Mesenchymal stem cell (in vitro differentiated cells and primary cell): Measurements from ENCODE around the gene FAM222B.

Experiments used
- DNase-seq: peaks from one replicate; pipeline ENCODE4 v3.0.0-alpha.2; 2013
- H2AFZ ChIP-seq: one replicate; pipeline ENCODE4 v1.6.1; 2013; ENCODE audit warnings: low read depth, mild to moderate bottlenecking, control low read depth, inconsistent platforms, low read length, moderate library complexity
- H2AK5ac ChIP-seq: 2 replicates; pipeline ENCODE4 v1.6.1; 2013; ENCODE audit warnings: low read length, moderate library complexity, mild to moderate bottlenecking, inconsistent platforms; ENCODE audit not compliant: severe bottlenecking
- H2BK120ac ChIP-seq: one replicate; pipeline ENCODE4 v1.6.1; 2013; ENCODE audit warnings: low read depth, mild to moderate bottlenecking, inconsistent platforms, low read length, moderate library complexity
- H2BK12ac ChIP-seq, 2 experiments: one replicate each; pipeline ENCODE4 v1.6.1; 2013; ENCODE audit warnings: inconsistent platforms in 2 of 2, low read length in 2 of 2, mild to moderate bottlenecking in 2 of 2, moderate library complexity in 2 of 2, control low read depth in 1 of 2
- H2BK15ac ChIP-seq: one replicate; pipeline ENCODE4 v1.6.1; 2013; ENCODE audit warnings: mild to moderate bottlenecking, low read depth, inconsistent platforms; ENCODE audit not compliant: poor library complexity, severe bottlenecking
- H2BK5ac ChIP-seq: 2 replicates; pipeline ENCODE4 v1.6.1; 2013; ENCODE audit warnings: low read depth, mild to moderate bottlenecking, low read length, control low read depth, inconsistent platforms; ENCODE audit not compliant: poor library complexity, severe bottlenecking
- H3K14ac ChIP-seq, 2 experiments: one replicate each; pipeline ENCODE4 v1.6.1; 2013; ENCODE audit warnings: inconsistent platforms in 2 of 2, low read length in 2 of 2, control low read depth in 1 of 2, mild to moderate bottlenecking in 1 of 2, moderate library complexity in 1 of 2
- H3K18ac ChIP-seq, 2 experiments: one replicate each; pipeline ENCODE4 v1.6.1; 2013; ENCODE audit warnings: inconsistent platforms in 2 of 2, low read length in 2 of 2, control low read depth in 1 of 2, low read depth in 1 of 2, mild to moderate bottlenecking in 1 of 2
- H3K23ac ChIP-seq, 2 experiments: one replicate each; pipeline ENCODE4 v1.6.1; 2013; ENCODE audit warnings: inconsistent platforms in 2 of 2, low read length in 2 of 2, mild to moderate bottlenecking in 2 of 2, moderate library complexity in 2 of 2, control low read depth in 1 of 2
- H3K27ac ChIP-seq: 2 replicates; pipeline ENCODE4 v1.5.1; 2013; ENCODE audit warnings: mild to moderate bottlenecking, moderate library complexity, low read length, control low read depth, inconsistent platforms; ENCODE audit not compliant: poor library complexity, severe bottlenecking
- H3K27me3 ChIP-seq, 2 experiments: 2 replicates each; pipeline versions ENCODE4 v1.6.1 to v1.7.0; 2013; ENCODE audit warnings: low read length in 2 of 2, mild to moderate bottlenecking in 2 of 2, moderate library complexity in 2 of 2, control low read depth in 1 of 2, inconsistent platforms in 1 of 2; ENCODE audit not compliant: control insufficient read depth in 1 of 2, insufficient read depth in 1 of 2
- H3K36me3 ChIP-seq, 2 experiments: 2 replicates each; pipeline versions ENCODE4 v1.6.1 to v1.7.0; 2013; ENCODE audit warnings: low read length in 2 of 2, control low read depth in 1 of 2, inconsistent platforms in 1 of 2, low read depth in 1 of 2, mild to moderate bottlenecking in 1 of 2; ENCODE audit not compliant: insufficient read depth in 2 of 2, control insufficient read depth in 1 of 2
- H3K4ac ChIP-seq, 2 experiments: one replicate each; pipeline ENCODE4 v1.6.1; 2013; ENCODE audit warnings: inconsistent platforms in 2 of 2, low read length in 2 of 2, mild to moderate bottlenecking in 2 of 2, moderate library complexity in 2 of 2, control low read depth in 1 of 2, low read depth in 1 of 2
- H3K4me1 ChIP-seq: 2 replicates; pipeline ENCODE4 v1.6.1; 2013; ENCODE audit warnings: low read depth, low read length, control low read depth; ENCODE audit not compliant: control insufficient read depth, insufficient read depth
- H3K4me2 ChIP-seq: 2 replicates; pipeline ENCODE4 v1.6.1; 2013; ENCODE audit warnings: low read length, mild to moderate bottlenecking, inconsistent platforms; ENCODE audit not compliant: poor library complexity, severe bottlenecking
- H3K4me3 ChIP-seq, 2 experiments: 2 replicates each; pipeline versions ENCODE4 v1.5.1 to v1.7.0; 2013; ENCODE audit warnings: low read length in 2 of 2, mild to moderate bottlenecking in 2 of 2, control low read depth in 1 of 2, low read depth in 1 of 2; ENCODE audit not compliant: insufficient read depth in 1 of 2
- H3K79me1 ChIP-seq: replicated peaks from 2 replicates; pipeline ENCODE4 v1.6.1; 2013; ENCODE audit warnings: mild to moderate bottlenecking, control low read depth, low read length, inconsistent platforms; ENCODE audit not compliant: poor library complexity, severe bottlenecking
- H3K9ac ChIP-seq: 2 replicates; pipeline ENCODE4 v1.7.0; 2013; ENCODE audit warnings: mild to moderate bottlenecking, low read length, moderate library complexity
- H3K9me3 ChIP-seq: 2 replicates; pipeline ENCODE4 v1.7.0; 2013; ENCODE audit warnings: mild to moderate bottlenecking, low read length; ENCODE audit not compliant: control insufficient read depth
- H4K8ac ChIP-seq: one replicate; pipeline ENCODE4 v1.6.1; 2013; ENCODE audit warnings: inconsistent platforms, mild to moderate bottlenecking, low read length, moderate library complexity
- H4K91ac ChIP-seq: one replicate; pipeline ENCODE4 v1.6.1; 2013; ENCODE audit warnings: mild to moderate bottlenecking, low read length, inconsistent platforms
- WGBS: methylation state at CpG from one replicate; pipeline ENCODE4 v1.1.7; 2013; ENCODE audit warnings: mixed read lengths; 5-methylcytosine and 5-hydroxymethylcytosine counted together

The FAM222B gene

DNA sequence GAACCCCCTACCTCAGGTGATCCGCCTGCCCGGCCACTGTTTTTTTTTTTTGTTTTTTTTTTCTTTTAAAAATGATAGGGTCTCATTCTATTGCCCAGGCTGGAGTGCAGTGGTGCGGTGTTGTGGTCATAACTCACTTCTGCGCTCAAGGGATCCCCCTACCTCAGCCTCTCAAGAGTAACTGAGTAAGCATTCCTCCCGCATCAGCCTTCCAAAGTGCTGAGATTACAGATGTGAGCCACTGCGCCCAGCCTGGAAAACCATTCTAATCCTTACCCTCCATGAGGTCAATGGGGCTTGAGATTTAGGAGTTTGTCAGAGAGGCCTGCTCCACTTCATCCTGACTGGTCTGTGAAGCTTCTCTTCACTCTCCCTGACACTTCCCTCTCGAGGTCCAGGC lies 24.7 kb upstream of the FAM222B start:
- 89% methylated on average over 5 of the region's 7 CpGs for WGBS
- H3K4me1 ChIP-seq = peaks cover 2% of the 10 kb centered on the region
- H2BK120ac ChIP-seq = no peak overlapping the region
- no peak overlapping the region for H3K27ac ChIP-seq
- H3K27me3 ChIP-seq = no peaks in the 10 kb centered on the region
- no peak overlapping the region for H3K18ac ChIP-seq
- no peak for DNase-seq
- H3K4ac ChIP-seq = no peak overlapping the region
- no peaks in the 10 kb centered on the region for H3K79me1 ChIP-seq
- H2BK15ac ChIP-seq = no peak overlapping the region
- no peak overlapping the region for H3K14ac ChIP-seq
- H2BK12ac ChIP-seq = no peak overlapping the region
- H3K9ac ChIP-seq = no peak overlapping the region
- H3K23ac ChIP-seq = no peak overlapping the region
- H3K9me3 ChIP-seq = no peaks in the 10 kb centered on the region
- no peak overlapping the region for H2AK5ac ChIP-seq
- H3K4me3 ChIP-seq = no peak overlapping the region
- no peak overlapping the region for H2AFZ ChIP-seq
- no peak overlapping the region for H3K4me2 ChIP-seq
- no peak overlapping the region for H4K91ac ChIP-seq
- no peak overlapping the region for H4K8ac ChIP-seq
- peaks cover 0 to 7% of the 10 kb centered on the region in 2 experiments for H3K36me3 ChIP-seq
- no peak overlapping the region for H2BK5ac ChIP-seq

DNA sequence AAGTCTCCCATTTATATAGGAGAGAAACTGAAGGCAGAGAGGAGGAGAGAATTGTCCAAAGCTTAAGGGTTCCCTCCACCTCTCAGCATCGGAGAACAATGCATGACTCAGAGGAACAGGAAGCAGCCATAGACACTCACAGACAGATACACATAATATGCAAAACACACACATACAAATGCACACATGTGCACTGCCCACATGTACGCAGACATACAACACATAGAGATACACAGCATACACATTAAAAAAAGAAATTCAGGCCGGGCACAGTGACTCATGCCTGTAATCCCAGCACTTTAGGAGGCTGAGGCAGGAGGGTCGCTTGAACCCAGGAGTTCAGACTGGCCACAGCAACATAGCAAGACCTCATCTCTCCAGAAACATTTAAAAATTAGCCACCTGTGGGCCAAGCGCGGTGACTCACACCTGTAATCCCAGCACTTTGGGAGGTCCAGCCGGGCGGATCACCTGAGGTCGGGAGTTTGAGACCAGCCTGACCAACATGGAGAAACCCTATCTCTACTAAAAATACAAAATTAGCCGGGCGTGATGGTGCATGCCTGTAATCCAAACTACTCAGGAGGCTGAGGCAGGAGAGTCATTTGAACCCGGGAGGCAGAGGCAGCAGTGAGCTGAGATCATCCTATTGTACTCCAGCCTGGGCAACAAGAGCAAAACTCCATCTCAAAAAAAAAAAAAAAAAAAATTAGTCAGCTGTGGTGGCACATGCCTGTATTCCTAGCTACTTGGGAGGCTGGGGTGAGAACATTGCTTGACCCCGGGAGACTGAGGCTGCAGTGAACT lies 23.6 kb upstream of the FAM222B start:
- H3K36me3 ChIP-seq = peaks cover 6 to 16% of the 10 kb centered on the region in 2 experiments
- no peak overlapping the region for H2AK5ac ChIP-seq
- H2BK12ac ChIP-seq = no peak overlapping the region
- no peak overlapping the region for H3K14ac ChIP-seq
- H3K23ac ChIP-seq = no peak overlapping the region
- no peak overlapping the region for H3K18ac ChIP-seq
- H3K4me1 ChIP-seq = peaks cover 2% of the 10 kb centered on the region
- no peaks in the 10 kb centered on the region for H3K79me1 ChIP-seq
- H2AFZ ChIP-seq = no peak overlapping the region
- no peak overlapping the region for H3K9ac ChIP-seq
- no peak overlapping the region for H3K4me2 ChIP-seq
- DNase-seq = no peak
- H3K4ac ChIP-seq = no peak overlapping the region
- H2BK5ac ChIP-seq = no peak overlapping the region
- no peak overlapping the region for H4K8ac ChIP-seq
- no peaks in the 10 kb centered on the region for H3K9me3 ChIP-seq
- H3K27me3 ChIP-seq = no peaks in the 10 kb centered on the region
- H2BK15ac ChIP-seq = no peak overlapping the region
- no peak overlapping the region for H3K27ac ChIP-seq
- H2BK120ac ChIP-seq = no peak overlapping the region
- 92% methylated on average over 10 of the region's 13 CpGs for WGBS
- H4K91ac ChIP-seq = no peak overlapping the region
- H3K4me3 ChIP-seq = no peak overlapping the region

- Histone ChIP-seq H3K27me3 (no peaks in the 10 kb centered on the region), H3K27ac (no peak overlapping the region), H2BK120ac (no peak overlapping the region), H3K9ac (no peak overlapping the region), H2BK15ac (no peak overlapping the region), H3K9me3 (no peaks in the 10 kb centered on the region), H3K18ac (no peak overlapping the region), H3K4me1 (peaks cover 2% of the 10 kb centered on the region), H4K91ac (no peak overlapping the region), H3K36me3 (peaks cover 13 to 21% of the 10 kb centered on the region in 2 experiments), H2AFZ (no peak overlapping the region), H3K4me2 (no peak overlapping the region), H2BK12ac (no peak overlapping the region), H2AK5ac (no peak overlapping the region), H3K14ac (no peak overlapping the region), H2BK5ac (no peak overlapping the region), H4K8ac (no peak overlapping the region), H3K4me3 (no peak overlapping the region), H3K23ac (no peak overlapping the region), H3K4ac (no peak overlapping the region), H3K79me1 (no peaks in the 10 kb centered on the region)
- 83% methylated on average over 11 of the region's 11 CpGs for WGBS
- no peak for DNase-seq
Measured at GRCh38 chr17:28864991-28865849, 22.6 kb upstream of the FAM222B start.

DNA sequence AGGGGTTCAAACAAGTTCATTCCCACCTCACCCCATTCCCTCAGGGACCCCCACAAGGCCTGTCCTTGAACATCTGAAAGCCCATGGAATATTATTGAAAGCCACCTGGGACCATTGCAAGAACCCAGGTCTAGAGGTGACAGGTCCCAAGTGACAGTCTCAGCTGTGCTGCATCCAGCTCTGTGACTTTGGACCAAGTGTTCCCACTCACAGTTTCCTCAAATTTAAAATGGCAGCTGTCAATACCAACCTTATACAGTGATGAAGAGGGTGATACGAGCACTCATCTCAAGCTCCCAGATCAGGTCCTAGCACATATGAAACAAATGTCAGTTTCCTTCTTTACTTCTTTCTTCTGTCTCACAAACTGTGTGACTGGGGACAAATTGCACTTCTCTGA lies 21.4 kb upstream of the FAM222B start:
- no peak for DNase-seq
- Histone ChIP-seq H2BK5ac (no peak overlapping the region), H3K18ac (no peak overlapping the region), H2BK15ac (no peak overlapping the region), H3K9me3 (no peaks in the 10 kb centered on the region), H4K91ac (no peak overlapping the region), H4K8ac (no peak overlapping the region), H3K4me3 (no peak overlapping the region), H3K4ac (no peak overlapping the region), H2BK120ac (no peak overlapping the region), H3K4me1 (peaks cover 2% of the 10 kb centered on the region), H2BK12ac (no peak overlapping the region), H3K27ac (no peak overlapping the region), H2AFZ (no peak overlapping the region), H3K14ac (no peak overlapping the region), H3K23ac (no peak overlapping the region), H2AK5ac (no peak overlapping the region), H3K79me1 (no peaks in the 10 kb centered on the region), H3K4me2 (no peak overlapping the region), H3K36me3 (peaks cover 17 to 31% of the 10 kb centered on the region in 2 experiments), H3K27me3 (no peaks in the 10 kb centered on the region), H3K9ac (no peak overlapping the region)
- WGBS = 71% methylated on average over 1 of the region's 1 CpG
